Neural cell (in vitro differentiated cells): ENCODE measurements around the gene MRPL34. TPM values are rescaled to one million over a fixed set of nuclear protein-coding genes. Genes with fewer than 3 reads are reported as not detected.

ENCODE experiments used
- H2AFZ ChIP-seq: fragments of 200-600, 300-800 bp; sonication (generic), shearing (Covaris generic); 2 replicates; pipeline ENCODE4 v1.6.0; 2014; ENCODE audit warnings: low read depth, mild to moderate bottlenecking, antibody characterized with exemption, low read length, moderate library complexity
- H3F3A ChIP-seq: fragments of 200-600 bp; shearing (Covaris generic); 2 replicates; pipeline ENCODE4 v1.6.1; 2016; ENCODE audit warnings: mild to moderate bottlenecking, moderate library complexity, mixed read lengths, antibody characterized with exemption, low read length; ENCODE audit not compliant: insufficient read depth, poor library complexity, severe bottlenecking
- H3K27ac ChIP-seq: fragments of 200-600, 300-800 bp; sonication (generic), shearing (Covaris generic); 2 replicates; pipeline ENCODE4 v1.5.1; 2014; ENCODE audit warnings: mild to moderate bottlenecking, low read length, moderate library complexity
- H3K27me3 ChIP-seq: fragments of 300-800, 200-600 bp; sonication (generic), shearing (Covaris generic); 2 replicates; pipeline ENCODE4 v1.6.0; 2014; ENCODE audit warnings: mild to moderate bottlenecking, low read depth, low read length, moderate library complexity; ENCODE audit not compliant: insufficient read depth
- H3K36me3 ChIP-seq: fragments of 300-800, 200-600 bp; sonication (generic), shearing (Covaris generic); 2 replicates; pipeline ENCODE4 v1.5.1; 2014; ENCODE audit warnings: mild to moderate bottlenecking, antibody characterized with exemption, low read length, moderate library complexity; ENCODE audit not compliant: insufficient read depth
- H3K4me2 ChIP-seq: fragments of 300-800, 200-600 bp; sonication (generic), shearing (Covaris generic); 2 replicates; pipeline ENCODE4 v1.6.0; 2014; ENCODE audit warnings: mild to moderate bottlenecking, low read length
- H3K4me3 ChIP-seq: fragments of 300-800, 200-600 bp; sonication (generic), shearing (Covaris generic); 2 replicates; pipeline ENCODE4 v1.5.1; 2014; ENCODE audit warnings: mild to moderate bottlenecking, low read length, moderate library complexity
- H3K79me2 ChIP-seq: fragments of 200-600 bp; shearing (Covaris generic); replicated peaks from 2 replicates; pipeline ENCODE4 v1.6.0; 2014; ENCODE audit warnings: mild to moderate bottlenecking, low read length, moderate library complexity; ENCODE audit not compliant: insufficient read depth
- H3K9ac ChIP-seq: fragments of 300-800, 200-600 bp; sonication (generic), shearing (Covaris generic); 2 replicates; pipeline ENCODE4 v1.6.1; 2016; ENCODE audit warnings: mild to moderate bottlenecking, low read length, mixed read lengths
- H3K9me2 ChIP-seq: fragments of 200-600 bp; shearing (Covaris generic); 2 replicates; pipeline ENCODE4 v1.6.1; 2016; ENCODE audit warnings: mild to moderate bottlenecking, low read length, mixed read lengths; ENCODE audit not compliant: insufficient read depth
- H3K9me3 ChIP-seq: fragments of 200-600, 300-800 bp; sonication (generic), shearing (Covaris generic); 2 replicates; pipeline ENCODE4 v1.6.1; 2016; ENCODE audit warnings: mild to moderate bottlenecking, mixed run types, low read length, moderate library complexity, mixed read lengths
- H4K20me1 ChIP-seq: fragments of 200-600 bp; shearing (Covaris generic); 2 replicates; pipeline ENCODE4 v1.6.1; 2016; ENCODE audit warnings: mild to moderate bottlenecking, mixed run types; ENCODE audit not compliant: insufficient read depth
- EP300 ChIP-seq: fragments of 450-650 bp; conservative IDR thresholded peaks from 2 replicates; pipeline ENCODE4 v1.6.1; 2014; ENCODE audit warnings: antibody characterized with exemption, mild to moderate bottlenecking, moderate library complexity; ENCODE audit not compliant: poor library complexity, severe bottlenecking
- EZH2 ChIP-seq: fragments of 200-600, 300-800 bp; shearing (Covaris generic), sonication (generic); IDR thresholded peaks from 2 replicates; pipeline ENCODE4 v1.6.1; 2014; ENCODE audit warnings: antibody characterized with exemption, low read length, borderline replicate concordance, mild to moderate bottlenecking; ENCODE audit not compliant: insufficient read depth, poor library complexity, severe bottlenecking
- MXI1 ChIP-seq: fragments of 450-650 bp; conservative IDR thresholded peaks from 2 replicates; pipeline ENCODE4 v1.6.1; 2014; ENCODE audit warnings: antibody characterized with exemption, mild to moderate bottlenecking; ENCODE audit not compliant: poor library complexity, severe bottlenecking
- POLR2AphosphoS5 ChIP-seq: IDR thresholded peaks from 2 replicates; pipeline ENCODE4 v1.6.1; 2012
- RAD21 ChIP-seq: fragments of 450-650 bp; conservative IDR thresholded peaks from 2 replicates; pipeline ENCODE4 v1.6.1; 2014; ENCODE audit warnings: antibody characterized with exemption, mild to moderate bottlenecking, moderate library complexity
- SMC3 ChIP-seq: fragments of 450-650 bp; conservative IDR thresholded peaks from 2 replicates; pipeline ENCODE4 v1.6.1; 2014; ENCODE audit warnings: antibody characterized with exemption, mild to moderate bottlenecking, moderate library complexity; ENCODE audit not compliant: poor library complexity
- TAF1 ChIP-seq: IDR thresholded peaks from 2 replicates; pipeline ENCODE4 v1.6.1; 2012; ENCODE audit warnings: low read depth
- polyA plus RNA-seq: library from polyadenylated mRNA; depleted of rRNA; stranded (reverse); fragments of >200 nt; gene quantifications from 2 replicates; pipeline ENCODE4 v1.2.3, GENCODE V29; 2014
- TF ChIP-seq, protein P1 (sequence below): IDR thresholded peaks from 2 replicates; pipeline ENCODE4 v1.6.1; 2012; ENCODE audit warnings: borderline replicate concordance
- TF ChIP-seq, protein P2 (sequence below): fragments of 450-650 bp; IDR thresholded peaks from 2 replicates; pipeline ENCODE4 v1.5.1; 2014; ENCODE audit warnings: antibody characterized with exemption, mild to moderate bottlenecking, moderate library complexity; ENCODE audit not compliant: poor library complexity, severe bottlenecking

Gene MRPL34
- polyA plus RNA-seq, 1 donor from 2014 or later = 61.7 TPM

- Histone ChIP-seq H3K9ac (no peak overlapping the region), H3K27me3 (peaks cover 12% of the 10 kb centered on the region), H2AFZ (no peak overlapping the region), H3K4me3 (no peak overlapping the region), H3F3A (no peaks in the 10 kb centered on the region), H3K9me2 (no peaks in the 10 kb centered on the region), H3K27ac (no peak overlapping the region), H3K79me2 (no peaks in the 10 kb centered on the region), H3K9me3 (no peaks in the 10 kb centered on the region), H4K20me1 (no peaks in the 10 kb centered on the region), H3K36me3 (no peaks in the 10 kb centered on the region), H3K4me2 (no peak overlapping the region)
- TF ChIP-seq SMC3 = no peak
- TF ChIP-seq MXI1 = no peak
- TF ChIP-seq EP300 = no peak
These were observed 22.1 kb upstream of the MRPL34 start for GRCh38 chr19:17283504-17283996.

DNA sequence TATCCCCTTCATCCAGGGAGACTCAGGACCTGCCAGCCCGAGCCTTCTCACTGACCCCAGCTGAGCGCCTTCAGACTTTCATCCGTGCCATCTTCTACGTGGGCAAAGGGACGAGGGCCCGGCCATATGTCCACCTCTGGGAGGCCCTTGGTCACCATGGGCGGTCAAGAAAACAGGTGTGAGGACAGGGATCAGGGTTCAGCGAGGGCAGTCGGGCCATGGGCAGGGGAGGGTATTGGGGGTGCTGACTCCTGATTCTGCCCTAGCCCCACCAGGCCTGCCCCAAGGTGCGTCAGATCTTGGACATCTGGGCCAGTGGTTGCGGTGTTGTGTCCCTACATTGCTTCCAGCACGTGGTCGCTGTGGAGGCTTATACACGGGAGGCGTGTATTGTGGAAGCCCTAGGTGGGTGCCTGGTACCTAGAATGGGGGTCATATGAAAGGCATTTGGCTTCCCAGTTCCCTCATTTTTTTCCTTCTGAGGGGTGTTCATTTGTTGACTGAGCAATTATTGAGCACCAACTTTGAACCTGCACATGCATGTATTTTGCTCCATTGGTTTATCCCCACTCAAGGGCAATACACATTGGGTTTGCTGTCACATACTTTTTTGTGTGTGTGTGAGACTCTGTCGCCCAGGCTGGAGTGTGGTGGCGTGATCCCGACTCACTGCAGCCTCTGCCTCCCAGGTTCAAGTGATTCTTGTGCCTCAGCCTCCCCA is 20.1 kb upstream of the MRPL34 start:
- Histone ChIP-seq H3K9me3 (no peaks in the 10 kb centered on the region), H3K27me3 (peaks cover 12% of the 10 kb centered on the region), H2AFZ (no peak overlapping the region), H3K4me3 (no peak overlapping the region), H4K20me1 (no peaks in the 10 kb centered on the region), H3F3A (no peaks in the 10 kb centered on the region), H3K9me2 (no peaks in the 10 kb centered on the region), H3K27ac (no peak overlapping the region), H3K9ac (no peak overlapping the region), H3K4me2 (no peak overlapping the region), H3K36me3 (no peaks in the 10 kb centered on the region), H3K79me2 (no peaks in the 10 kb centered on the region)
- TF ChIP-seq, protein P1, sequence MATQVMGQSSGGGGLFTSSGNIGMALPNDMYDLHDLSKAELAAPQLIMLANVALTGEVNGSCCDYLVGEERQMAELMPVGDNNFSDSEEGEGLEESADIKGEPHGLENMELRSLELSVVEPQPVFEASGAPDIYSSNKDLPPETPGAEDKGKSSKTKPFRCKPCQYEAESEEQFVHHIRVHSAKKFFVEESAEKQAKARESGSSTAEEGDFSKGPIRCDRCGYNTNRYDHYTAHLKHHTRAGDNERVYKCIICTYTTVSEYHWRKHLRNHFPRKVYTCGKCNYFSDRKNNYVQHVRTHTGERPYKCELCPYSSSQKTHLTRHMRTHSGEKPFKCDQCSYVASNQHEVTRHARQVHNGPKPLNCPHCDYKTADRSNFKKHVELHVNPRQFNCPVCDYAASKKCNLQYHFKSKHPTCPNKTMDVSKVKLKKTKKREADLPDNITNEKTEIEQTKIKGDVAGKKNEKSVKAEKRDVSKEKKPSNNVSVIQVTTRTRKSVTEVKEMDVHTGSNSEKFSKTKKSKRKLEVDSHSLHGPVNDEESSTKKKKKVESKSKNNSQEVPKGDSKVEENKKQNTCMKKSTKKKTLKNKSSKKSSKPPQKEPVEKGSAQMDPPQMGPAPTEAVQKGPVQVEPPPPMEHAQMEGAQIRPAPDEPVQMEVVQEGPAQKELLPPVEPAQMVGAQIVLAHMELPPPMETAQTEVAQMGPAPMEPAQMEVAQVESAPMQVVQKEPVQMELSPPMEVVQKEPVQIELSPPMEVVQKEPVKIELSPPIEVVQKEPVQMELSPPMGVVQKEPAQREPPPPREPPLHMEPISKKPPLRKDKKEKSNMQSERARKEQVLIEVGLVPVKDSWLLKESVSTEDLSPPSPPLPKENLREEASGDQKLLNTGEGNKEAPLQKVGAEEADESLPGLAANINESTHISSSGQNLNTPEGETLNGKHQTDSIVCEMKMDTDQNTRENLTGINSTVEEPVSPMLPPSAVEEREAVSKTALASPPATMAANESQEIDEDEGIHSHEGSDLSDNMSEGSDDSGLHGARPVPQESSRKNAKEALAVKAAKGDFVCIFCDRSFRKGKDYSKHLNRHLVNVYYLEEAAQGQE = no peak
- TF ChIP-seq SMC3 (no peak), EP300 (no peak), POLR2AphosphoS5 (no peak), TAF1 (no peak), MXI1 (no peak), EZH2 (no peak), RAD21 (no peak)
- TF ChIP-seq, protein P2, sequence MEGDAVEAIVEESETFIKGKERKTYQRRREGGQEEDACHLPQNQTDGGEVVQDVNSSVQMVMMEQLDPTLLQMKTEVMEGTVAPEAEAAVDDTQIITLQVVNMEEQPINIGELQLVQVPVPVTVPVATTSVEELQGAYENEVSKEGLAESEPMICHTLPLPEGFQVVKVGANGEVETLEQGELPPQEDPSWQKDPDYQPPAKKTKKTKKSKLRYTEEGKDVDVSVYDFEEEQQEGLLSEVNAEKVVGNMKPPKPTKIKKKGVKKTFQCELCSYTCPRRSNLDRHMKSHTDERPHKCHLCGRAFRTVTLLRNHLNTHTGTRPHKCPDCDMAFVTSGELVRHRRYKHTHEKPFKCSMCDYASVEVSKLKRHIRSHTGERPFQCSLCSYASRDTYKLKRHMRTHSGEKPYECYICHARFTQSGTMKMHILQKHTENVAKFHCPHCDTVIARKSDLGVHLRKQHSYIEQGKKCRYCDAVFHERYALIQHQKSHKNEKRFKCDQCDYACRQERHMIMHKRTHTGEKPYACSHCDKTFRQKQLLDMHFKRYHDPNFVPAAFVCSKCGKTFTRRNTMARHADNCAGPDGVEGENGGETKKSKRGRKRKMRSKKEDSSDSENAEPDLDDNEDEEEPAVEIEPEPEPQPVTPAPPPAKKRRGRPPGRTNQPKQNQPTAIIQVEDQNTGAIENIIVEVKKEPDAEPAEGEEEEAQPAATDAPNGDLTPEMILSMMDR = no peak
